ENCODE results near the gene SMIM23. TPM values are rescaled to one million over a fixed set of nuclear protein-coding genes. Genes with fewer than 3 reads are reported as not detected.

Gene SMIM23
- total RNA-seq, 1 experiment from 2014 or later: not detected

DNA sequence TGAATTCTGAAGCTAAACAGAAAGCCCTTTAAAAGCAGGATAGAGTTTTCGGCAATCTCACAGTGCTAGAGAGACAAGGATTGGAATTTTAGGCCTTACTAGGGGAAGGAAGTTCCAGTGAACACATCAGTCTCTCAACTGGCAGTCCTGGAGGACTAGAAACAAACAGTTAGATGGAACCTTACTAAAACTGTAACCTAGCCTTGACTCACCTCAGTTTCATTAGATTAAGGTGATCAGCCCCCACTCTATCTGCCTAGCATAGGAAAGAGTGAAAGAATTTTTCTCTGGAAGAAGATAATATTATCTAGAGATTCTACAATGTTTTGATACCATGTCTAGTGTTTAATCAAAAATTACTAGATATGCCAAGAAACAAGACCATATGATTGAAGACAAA, 25.8 kb upstream of the SMIM23 start:
- H3K27ac ChIP-seq (ENCODE audit: low read length): no peak overlapping the region
- H3K9me3 ChIP-seq (ENCODE audit: control insufficient read depth, insufficient read depth, low read depth, low read length): no peaks in the 10 kb centered on the region; the same call in 1 of the 2 replicates
- TF ChIP-seq POLR2AphosphoS5 (IDR thresholded peaks at IDR 0.05; ENCODE audit: low read depth, low read length) (no peak), SIN3A (IDR thresholded peaks at IDR 0.05; ENCODE audit: borderline replicate concordance, insufficient read depth, low read depth, low read length) (no peak), TCF7L2 (IDR thresholded peaks at IDR 0.05; ENCODE audit: low read depth, low read length) (no peak)
- TF ChIP-seq, protein P1, sequence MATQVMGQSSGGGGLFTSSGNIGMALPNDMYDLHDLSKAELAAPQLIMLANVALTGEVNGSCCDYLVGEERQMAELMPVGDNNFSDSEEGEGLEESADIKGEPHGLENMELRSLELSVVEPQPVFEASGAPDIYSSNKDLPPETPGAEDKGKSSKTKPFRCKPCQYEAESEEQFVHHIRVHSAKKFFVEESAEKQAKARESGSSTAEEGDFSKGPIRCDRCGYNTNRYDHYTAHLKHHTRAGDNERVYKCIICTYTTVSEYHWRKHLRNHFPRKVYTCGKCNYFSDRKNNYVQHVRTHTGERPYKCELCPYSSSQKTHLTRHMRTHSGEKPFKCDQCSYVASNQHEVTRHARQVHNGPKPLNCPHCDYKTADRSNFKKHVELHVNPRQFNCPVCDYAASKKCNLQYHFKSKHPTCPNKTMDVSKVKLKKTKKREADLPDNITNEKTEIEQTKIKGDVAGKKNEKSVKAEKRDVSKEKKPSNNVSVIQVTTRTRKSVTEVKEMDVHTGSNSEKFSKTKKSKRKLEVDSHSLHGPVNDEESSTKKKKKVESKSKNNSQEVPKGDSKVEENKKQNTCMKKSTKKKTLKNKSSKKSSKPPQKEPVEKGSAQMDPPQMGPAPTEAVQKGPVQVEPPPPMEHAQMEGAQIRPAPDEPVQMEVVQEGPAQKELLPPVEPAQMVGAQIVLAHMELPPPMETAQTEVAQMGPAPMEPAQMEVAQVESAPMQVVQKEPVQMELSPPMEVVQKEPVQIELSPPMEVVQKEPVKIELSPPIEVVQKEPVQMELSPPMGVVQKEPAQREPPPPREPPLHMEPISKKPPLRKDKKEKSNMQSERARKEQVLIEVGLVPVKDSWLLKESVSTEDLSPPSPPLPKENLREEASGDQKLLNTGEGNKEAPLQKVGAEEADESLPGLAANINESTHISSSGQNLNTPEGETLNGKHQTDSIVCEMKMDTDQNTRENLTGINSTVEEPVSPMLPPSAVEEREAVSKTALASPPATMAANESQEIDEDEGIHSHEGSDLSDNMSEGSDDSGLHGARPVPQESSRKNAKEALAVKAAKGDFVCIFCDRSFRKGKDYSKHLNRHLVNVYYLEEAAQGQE (IDR thresholded peaks at IDR 0.05; ENCODE audit: insufficient read depth in 1 of 2, low read depth in 2 of 2, low read length in 1 of 2): no peak
- TF ChIP-seq, protein P2, sequence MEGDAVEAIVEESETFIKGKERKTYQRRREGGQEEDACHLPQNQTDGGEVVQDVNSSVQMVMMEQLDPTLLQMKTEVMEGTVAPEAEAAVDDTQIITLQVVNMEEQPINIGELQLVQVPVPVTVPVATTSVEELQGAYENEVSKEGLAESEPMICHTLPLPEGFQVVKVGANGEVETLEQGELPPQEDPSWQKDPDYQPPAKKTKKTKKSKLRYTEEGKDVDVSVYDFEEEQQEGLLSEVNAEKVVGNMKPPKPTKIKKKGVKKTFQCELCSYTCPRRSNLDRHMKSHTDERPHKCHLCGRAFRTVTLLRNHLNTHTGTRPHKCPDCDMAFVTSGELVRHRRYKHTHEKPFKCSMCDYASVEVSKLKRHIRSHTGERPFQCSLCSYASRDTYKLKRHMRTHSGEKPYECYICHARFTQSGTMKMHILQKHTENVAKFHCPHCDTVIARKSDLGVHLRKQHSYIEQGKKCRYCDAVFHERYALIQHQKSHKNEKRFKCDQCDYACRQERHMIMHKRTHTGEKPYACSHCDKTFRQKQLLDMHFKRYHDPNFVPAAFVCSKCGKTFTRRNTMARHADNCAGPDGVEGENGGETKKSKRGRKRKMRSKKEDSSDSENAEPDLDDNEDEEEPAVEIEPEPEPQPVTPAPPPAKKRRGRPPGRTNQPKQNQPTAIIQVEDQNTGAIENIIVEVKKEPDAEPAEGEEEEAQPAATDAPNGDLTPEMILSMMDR (IDR thresholded peaks at IDR 0.05): no peak
- no peak for DNase-seq (ENCODE audit: low read depth, low spot score)
- intact Hi-C loops (cut with micrococcal nuclease; ENCODE audit: unreplicated experiment) (loop anchor here (1.0 kb wide), 1 partner anchor 42 kb away; no protein-coding TSS in a partner anchor), in situ Hi-C loops (cut with HindIII; ENCODE audit: low pct_unique_long_range_greater_than_20kb, low sequenced_read_pairs) (no loop called here)
- H3K4me3 ChIP-seq (ENCODE audit: low read depth in 2 of 2, low read length in 2 of 2): no peak overlapping the region
- H3K27me3 ChIP-seq (ENCODE audit: control insufficient read depth, insufficient read depth, low read length): no peaks in the 10 kb centered on the region
- CTCF ChIA-PET: no interaction called here
- POLR2A ChIA-PET: no interaction called here
- H3K36me3 ChIP-seq (ENCODE audit: control insufficient read depth, insufficient read depth, low read length): no peaks in the 10 kb centered on the region
- H3K4me1 ChIP-seq (ENCODE audit: control insufficient read depth, insufficient read depth, low read length): 0 out of 2 replicates have a peak, but pooled peaks cover 3% of the 10 kb centered on the region
- no peak for ATAC-seq
- BruUV-seq (replicated peaks): no TSS peak

DNA sequence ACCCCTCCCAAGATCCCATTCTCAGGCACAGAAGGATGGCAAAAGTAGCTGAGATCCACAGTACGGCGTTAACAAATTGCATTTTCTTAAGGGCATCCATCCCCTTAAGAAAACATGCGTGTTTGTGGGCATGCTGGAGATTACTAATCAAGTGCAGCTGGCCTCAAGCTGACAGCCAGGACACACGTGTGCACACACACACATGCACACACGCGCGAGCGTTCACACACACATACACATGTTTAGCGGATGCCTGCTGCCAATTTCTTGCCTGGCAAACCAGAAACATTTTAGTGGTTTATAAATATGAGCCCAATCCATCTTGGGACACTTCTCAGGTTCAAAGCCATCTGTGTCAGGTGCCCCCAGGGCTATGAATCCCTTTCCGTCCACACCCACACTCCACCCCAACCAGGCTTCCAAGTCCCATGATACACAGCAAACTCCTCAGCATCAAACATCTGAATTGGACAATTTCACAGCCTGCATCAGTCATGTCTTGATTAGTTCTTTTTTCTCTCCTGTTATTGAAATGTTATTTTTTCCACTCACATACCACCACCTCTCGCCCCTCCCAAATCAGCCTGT, 23.5 kb upstream of the SMIM23 start:
- ChIA-PET POLR2A (no interaction called here), CTCF (no interaction called here)
- no peak overlapping the region for H3K27ac ChIP-seq (ENCODE audit: low read length)
- 0 out of 2 replicates have a peak, but pooled peaks cover 3% of the 10 kb centered on the region for H3K4me1 ChIP-seq (ENCODE audit: control insufficient read depth, insufficient read depth, low read length)
- DNase-seq (ENCODE audit: low read depth, low spot score): no peak
- H3K36me3 ChIP-seq (ENCODE audit: control insufficient read depth, insufficient read depth, low read length): no peaks in the 10 kb centered on the region
- TF ChIP-seq, protein P1 (IDR thresholded peaks at IDR 0.05; ENCODE audit: insufficient read depth in 1 of 2, low read depth in 2 of 2, low read length in 1 of 2): no peak
- TF ChIP-seq, protein P2 (IDR thresholded peaks at IDR 0.05): no peak
- TF ChIP-seq SIN3A (IDR thresholded peaks at IDR 0.05; ENCODE audit: borderline replicate concordance, insufficient read depth, low read depth, low read length): no peak
- H3K27me3 ChIP-seq (ENCODE audit: control insufficient read depth, insufficient read depth, low read length): peaks cover 2% of the 10 kb centered on the region; the same call in 1 of the 2 replicates
- H3K4me3 ChIP-seq (ENCODE audit: low read depth in 2 of 2, low read length in 2 of 2): no peak overlapping the region
- ATAC-seq: no peak
- no TSS peak for BruUV-seq (replicated peaks)
- in situ Hi-C loops (cut with HindIII; ENCODE audit: low pct_unique_long_range_greater_than_20kb, low sequenced_read_pairs): no loop called here
- intact Hi-C loops (cut with micrococcal nuclease; ENCODE audit: unreplicated experiment): no loop called here
- peaks cover 5% of the 10 kb centered on the region; the same call in 1 of the 2 replicates for H3K9me3 ChIP-seq (ENCODE audit: control insufficient read depth, insufficient read depth, low read depth, low read length)
